ENCODE results near the gene APBB1IP. TPM values are rescaled to one million over a fixed set of nuclear protein-coding genes. Genes with fewer than 3 reads are reported as not detected.

APBB1IP gene
- total and polyA plus RNA-seq, 4 donors: 5.4 to 33.5 (median 19.1) TPM

GRCh38 chr10:26486304-26486703, 48.2 kb downstream of the APBB1IP start:
- Histone ChIP-seq H3K27ac (ENCODE audit: low read depth in 1 of 2, low read length in 1 of 2) (peak overlapping the region in 1 of 2 donors; percentile 22), H3K9ac (ENCODE audit: insufficient read depth in 1 of 2, low read length in 2 of 2) (no peak overlapping the region), H3K9me3 (ENCODE audit: control insufficient read depth in 4 of 4, insufficient read depth in 3 of 4, low read length in 3 of 4) (no peaks in the 10 kb centered on the region), H3K4me3 (no peak overlapping the region), H3K4me1 (ENCODE audit: control insufficient read depth in 5 of 5, insufficient read depth in 5 of 5, low read length in 5 of 5) (peaks cover 0 to 4% (median 0%) of the 10 kb centered on the region in 5 donors), H3K36me3 (ENCODE audit: control insufficient read depth in 4 of 4, insufficient read depth in 4 of 4, low read length in 4 of 4) (no peaks in the 10 kb centered on the region), H3K27me3 (ENCODE audit: control insufficient read depth in 3 of 3, insufficient read depth in 3 of 3, low read length in 2 of 3) (no peaks in the 10 kb centered on the region)
- DNase-seq (no peak), ATAC-seq (ENCODE audit: insufficient read depth, low FRiP score) (peak; percentile 28)
- 81 to 87% methylated on average over 7 of the region's 7 CpGs for WGBS, 2 donors
- TF ChIP-seq CTCF (IDR thresholded peaks at IDR 0.05; ENCODE audit: control extremely low read depth, extremely low read depth): no peak

- Histone ChIP-seq H3K27ac (ENCODE audit: low read depth in 1 of 2, low read length in 1 of 2) (no peak overlapping the region), H3K9me3 (ENCODE audit: control insufficient read depth in 4 of 4, insufficient read depth in 3 of 4, low read length in 3 of 4) (no peaks in the 10 kb centered on the region), H3K9ac (ENCODE audit: insufficient read depth in 1 of 2, low read length in 2 of 2) (no peak overlapping the region), H3K4me1 (ENCODE audit: control insufficient read depth in 5 of 5, insufficient read depth in 5 of 5, low read length in 5 of 5) (peaks cover 0 to 4% (median 0%) of the 10 kb centered on the region in 5 donors), H3K36me3 (ENCODE audit: control insufficient read depth in 4 of 4, insufficient read depth in 4 of 4, low read length in 4 of 4) (no peaks in the 10 kb centered on the region), H3K4me3 (no peak overlapping the region), H3K27me3 (ENCODE audit: control insufficient read depth in 3 of 3, insufficient read depth in 3 of 3, low read length in 2 of 3) (no peaks in the 10 kb centered on the region)
- DNase-seq (peak in 2 of 3 donors; percentile 9 to 27), ATAC-seq (ENCODE audit: insufficient read depth, low FRiP score) (peak; percentile 45)
- no peak for TF ChIP-seq CTCF (IDR thresholded peaks at IDR 0.05; ENCODE audit: control extremely low read depth, extremely low read depth)
- 49 to 69% methylated on average over 11 of the region's 11 CpGs for WGBS, 2 donors
These were observed 49.1 kb downstream of the APBB1IP start for GRCh38 chr10:26486990-26487850.

GRCh38 chr10:26488344-26488743, 50.2 kb downstream of the APBB1IP start:
- H3K9me3 ChIP-seq (ENCODE audit: control insufficient read depth in 4 of 4, insufficient read depth in 3 of 4, low read length in 3 of 4): no peaks in the 10 kb centered on the region
- H3K9ac ChIP-seq (ENCODE audit: insufficient read depth in 1 of 2, low read length in 2 of 2): no peak overlapping the region
- H3K4me1 ChIP-seq (ENCODE audit: control insufficient read depth in 5 of 5, insufficient read depth in 5 of 5, low read length in 5 of 5): peaks cover 0 to 4% (median 0%) of the 10 kb centered on the region in 5 donors
- 77 to 91% methylated on average over 4 of the region's 4 CpGs for WGBS, 2 donors
- no peak for TF ChIP-seq CTCF (IDR thresholded peaks at IDR 0.05; ENCODE audit: control extremely low read depth, extremely low read depth)
- no peaks in the 10 kb centered on the region for H3K27me3 ChIP-seq (ENCODE audit: control insufficient read depth in 3 of 3, insufficient read depth in 3 of 3, low read length in 2 of 3)
- H3K27ac ChIP-seq (ENCODE audit: low read depth in 1 of 2, low read length in 1 of 2): no peak overlapping the region
- ATAC-seq (ENCODE audit: insufficient read depth, low FRiP score) (no peak), DNase-seq (no peak)
- H3K36me3 ChIP-seq (ENCODE audit: control insufficient read depth in 4 of 4, insufficient read depth in 4 of 4, low read length in 4 of 4): no peaks in the 10 kb centered on the region
- no peak overlapping the region for H3K4me3 ChIP-seq
